Measurements from ENCODE around the gene HHATL.

The HHATL gene

DNA sequence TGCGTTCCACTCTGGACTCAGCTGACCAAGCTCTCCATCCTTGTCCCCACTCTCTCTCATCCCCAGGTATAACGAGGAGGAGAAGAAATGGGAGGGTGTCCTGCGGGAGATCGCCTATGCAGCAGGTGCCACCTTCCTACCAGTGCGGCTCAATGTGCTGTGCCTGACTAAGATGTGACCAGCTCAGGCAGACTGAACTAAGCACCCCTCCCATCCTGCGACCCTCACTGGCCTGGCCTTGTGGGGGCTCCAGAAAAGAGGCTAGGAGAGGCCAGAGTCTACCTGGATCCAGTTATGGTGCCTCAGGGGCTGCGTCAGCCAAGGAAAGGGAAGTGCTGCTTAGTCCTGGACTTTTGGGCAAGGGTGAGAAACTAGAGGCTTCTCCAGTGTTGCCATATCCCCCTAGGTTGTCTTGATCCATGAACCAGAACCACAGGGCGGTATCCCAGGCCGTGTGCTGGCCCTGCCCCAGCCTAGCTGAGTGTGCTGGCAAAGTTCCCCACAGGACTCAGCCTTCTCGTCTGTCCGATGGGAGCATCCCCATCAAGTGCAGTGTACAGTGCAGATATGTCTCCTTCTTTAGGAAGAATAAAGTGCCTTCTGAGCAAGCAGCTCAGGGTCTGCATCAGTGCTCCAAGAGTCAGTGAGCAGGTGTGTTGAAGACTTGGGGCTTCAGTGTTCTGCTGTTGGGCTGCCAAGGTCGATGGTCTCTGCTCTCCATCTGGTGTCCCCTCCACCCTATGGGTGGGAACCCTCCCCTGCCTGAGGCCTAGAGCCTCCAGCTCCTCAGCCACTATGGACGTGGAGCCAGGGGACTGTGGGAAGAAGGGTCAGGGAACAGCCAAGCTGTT, 10.6 kb downstream of the HHATL start:
- no peaks in the 10 kb centered on the region for H3K27me3 ChIP-seq (ENCODE audit: control insufficient read depth, insufficient read depth, low read length)
- H3K9me3 ChIP-seq (ENCODE audit: control insufficient read depth, low read depth, low read length), result no peaks in the 10 kb centered on the region
- no peaks in the 10 kb centered on the region for H3K36me3 ChIP-seq (ENCODE audit: control insufficient read depth, low read depth, low read length)
- peaks cover 5% of the 10 kb centered on the region for H3K4me1 ChIP-seq (ENCODE audit: control insufficient read depth, low read depth, low read length)
- H3K27ac ChIP-seq (ENCODE audit: low read length), result no peak overlapping the region
- no peak overlapping the region for H3K9ac ChIP-seq (ENCODE audit: low read length)
- H3K4me3 ChIP-seq (ENCODE audit: low read length), result no peak overlapping the region

DNA sequence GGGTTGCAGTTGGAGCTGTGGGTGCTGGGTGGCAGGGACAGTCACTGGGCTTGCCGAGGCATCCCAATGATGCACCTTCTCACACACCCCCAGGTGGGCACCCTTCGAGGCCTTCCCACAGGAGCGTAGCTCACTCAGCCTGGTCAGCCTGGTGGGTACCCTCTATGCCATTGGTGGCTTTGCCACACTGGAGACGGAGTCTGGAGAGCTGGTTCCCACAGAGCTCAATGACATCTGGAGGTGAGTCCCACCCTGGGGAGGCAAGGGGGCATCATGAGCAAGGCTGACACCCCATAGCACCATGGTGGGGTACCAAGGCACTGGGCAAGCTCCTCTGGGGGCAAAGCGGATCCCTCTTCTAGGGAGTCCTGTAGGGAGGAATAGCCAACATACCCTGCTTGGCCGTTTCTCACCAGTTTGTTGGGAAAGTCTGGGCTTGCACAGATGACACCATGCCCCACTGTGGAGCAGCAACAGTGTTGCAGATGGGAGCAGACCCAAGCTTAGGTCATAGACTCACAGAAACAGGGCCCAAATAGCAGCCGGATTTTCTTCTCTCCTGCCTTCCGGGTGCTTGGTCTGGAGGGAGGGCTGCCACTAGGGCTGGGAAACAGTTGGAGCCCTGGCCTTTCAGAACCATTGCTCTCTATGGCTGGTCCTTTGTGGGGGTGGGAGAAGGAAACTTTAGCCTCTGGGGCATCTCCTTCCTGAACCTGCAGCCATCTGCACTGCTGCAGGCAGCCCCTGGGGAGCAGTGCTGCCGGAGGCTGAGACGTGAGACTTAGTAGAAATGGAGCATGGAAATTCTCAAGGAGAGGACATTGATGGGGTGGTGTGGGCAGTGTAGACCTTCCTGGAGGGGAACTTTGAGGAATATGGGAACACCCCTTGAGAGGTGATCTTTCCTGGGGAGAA, 11.6 kb downstream of the HHATL start:
- H3K27ac ChIP-seq (ENCODE audit: low read length), result no peak overlapping the region
- H3K4me3 ChIP-seq (ENCODE audit: low read length), result no peak overlapping the region
- no peaks in the 10 kb centered on the region for H3K27me3 ChIP-seq (ENCODE audit: control insufficient read depth, insufficient read depth, low read length)
- no peaks in the 10 kb centered on the region for H3K36me3 ChIP-seq (ENCODE audit: control insufficient read depth, low read depth, low read length)
- H3K9me3 ChIP-seq (ENCODE audit: control insufficient read depth, low read depth, low read length), result no peaks in the 10 kb centered on the region
- H3K4me1 ChIP-seq (ENCODE audit: control insufficient read depth, low read depth, low read length), result peaks cover 5% of the 10 kb centered on the region
- H3K9ac ChIP-seq (ENCODE audit: low read length), result no peak overlapping the region

DNA sequence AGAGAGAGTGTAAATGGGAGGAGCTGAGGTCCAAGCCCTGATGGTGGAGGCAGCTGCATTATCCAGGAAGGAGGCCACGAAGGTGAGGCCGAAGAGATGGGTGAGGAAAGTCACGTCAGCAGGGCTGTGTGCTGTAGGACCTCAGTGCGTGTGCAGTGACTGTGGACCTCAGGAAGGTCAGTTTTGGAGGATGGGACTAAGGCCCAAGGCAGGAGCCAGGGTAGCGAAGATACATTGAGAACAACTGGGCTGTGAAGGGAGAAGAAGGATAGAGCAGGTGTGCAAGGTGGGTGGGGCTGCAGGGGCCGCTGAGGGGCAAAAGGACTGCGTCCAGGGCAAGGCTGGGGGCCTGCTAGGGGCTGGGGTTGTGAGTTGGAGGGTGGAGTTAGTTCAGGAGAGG, 12.4 kb downstream of the HHATL start:
- peaks cover 5% of the 10 kb centered on the region for H3K4me1 ChIP-seq (ENCODE audit: control insufficient read depth, low read depth, low read length)
- no peaks in the 10 kb centered on the region for H3K9me3 ChIP-seq (ENCODE audit: control insufficient read depth, low read depth, low read length)
- no peaks in the 10 kb centered on the region for H3K36me3 ChIP-seq (ENCODE audit: control insufficient read depth, low read depth, low read length)
- no peak overlapping the region for H3K9ac ChIP-seq (ENCODE audit: low read length)
- H3K27me3 ChIP-seq (ENCODE audit: control insufficient read depth, insufficient read depth, low read length), result no peaks in the 10 kb centered on the region
- H3K4me3 ChIP-seq (ENCODE audit: low read length), result no peak overlapping the region
- no peak overlapping the region for H3K27ac ChIP-seq (ENCODE audit: low read length)

DNA sequence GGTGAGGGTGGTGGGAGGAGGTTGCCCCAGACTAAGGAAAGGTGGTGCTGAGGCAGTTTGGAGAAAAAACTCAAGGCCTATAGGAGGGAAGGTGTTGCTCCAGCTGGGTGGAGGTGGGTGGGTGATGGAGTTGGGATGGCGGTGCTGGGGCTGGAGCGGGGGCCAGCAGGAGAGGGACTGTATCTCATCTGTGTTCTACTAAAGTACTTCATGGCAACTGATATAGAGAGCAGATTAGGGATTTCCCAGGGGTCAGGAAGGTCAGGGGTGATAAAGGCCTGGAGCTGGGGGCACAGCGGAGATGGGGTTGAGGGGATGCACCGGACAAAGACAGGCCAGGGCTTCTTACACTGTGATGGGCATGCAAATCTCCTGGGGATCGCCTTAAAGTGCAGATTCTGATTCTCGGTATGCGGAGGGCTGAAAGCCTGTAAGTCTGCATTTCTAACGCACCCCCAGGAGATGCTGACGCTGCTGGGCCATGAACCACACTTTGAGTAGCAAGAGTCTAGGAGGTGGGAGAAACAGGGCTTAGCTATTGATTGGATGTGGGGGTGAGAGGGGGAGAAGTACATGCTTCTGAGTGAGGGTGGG, 13.1 kb downstream of the HHATL start:
- Histone ChIP-seq H3K27me3 (ENCODE audit: control insufficient read depth, insufficient read depth, low read length) (no peaks in the 10 kb centered on the region), H3K4me3 (ENCODE audit: low read length) (no peak overlapping the region), H3K9ac (ENCODE audit: low read length) (no peak overlapping the region), H3K4me1 (ENCODE audit: control insufficient read depth, low read depth, low read length) (peaks cover 5% of the 10 kb centered on the region), H3K27ac (ENCODE audit: low read length) (no peak overlapping the region), H3K9me3 (ENCODE audit: control insufficient read depth, low read depth, low read length) (no peaks in the 10 kb centered on the region), H3K36me3 (ENCODE audit: control insufficient read depth, low read depth, low read length) (no peaks in the 10 kb centered on the region)

DNA sequence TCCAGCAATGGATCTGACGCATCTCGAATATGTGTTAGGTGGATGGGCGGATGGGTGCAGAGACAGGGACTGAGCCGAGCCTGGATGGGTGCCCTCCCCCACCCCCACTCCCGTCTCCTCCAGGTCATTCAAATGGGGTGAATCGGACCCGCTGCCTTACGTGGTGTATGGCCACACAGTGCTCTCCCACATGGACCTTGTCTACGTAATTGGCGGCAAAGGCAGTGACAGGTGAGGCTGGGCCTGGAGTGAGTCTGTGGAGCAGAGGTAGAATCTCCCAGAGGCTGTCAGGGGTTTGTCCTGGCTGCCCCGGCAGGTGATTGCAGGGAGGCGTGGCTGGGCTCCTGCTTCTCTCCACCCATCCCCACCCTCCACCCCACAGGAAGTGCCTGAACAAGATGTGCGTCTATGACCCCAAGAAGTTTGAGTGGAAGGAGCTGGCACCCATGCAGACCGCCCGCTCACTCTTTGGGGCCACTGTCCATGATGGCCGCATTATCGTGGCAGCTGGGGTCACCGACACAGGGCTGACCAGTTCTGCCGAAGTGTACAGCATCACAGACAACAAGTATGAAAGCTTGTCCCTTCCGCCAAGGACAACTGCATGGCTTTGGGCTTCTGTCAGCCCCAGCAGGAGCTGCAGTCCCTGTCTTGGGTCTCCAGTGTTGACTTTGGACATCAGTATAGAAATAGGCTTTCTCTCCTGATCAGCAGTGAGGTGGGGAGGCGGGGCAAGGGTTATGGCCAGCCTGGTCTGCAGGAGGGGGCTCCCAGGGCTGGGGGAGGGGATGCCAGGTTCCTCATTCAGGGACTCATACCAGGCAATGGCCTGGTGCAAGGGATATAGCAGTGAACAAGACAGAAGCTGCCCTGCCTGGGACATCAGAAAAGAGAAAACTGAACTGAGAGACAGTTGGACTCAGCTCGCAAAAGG, 13.8 kb downstream of the HHATL start:
- Histone ChIP-seq H3K4me1 (ENCODE audit: control insufficient read depth, low read depth, low read length) (peaks cover 5% of the 10 kb centered on the region), H3K27ac (ENCODE audit: low read length) (no peak overlapping the region), H3K9me3 (ENCODE audit: control insufficient read depth, low read depth, low read length) (no peaks in the 10 kb centered on the region), H3K27me3 (ENCODE audit: control insufficient read depth, insufficient read depth, low read length) (no peaks in the 10 kb centered on the region), H3K36me3 (ENCODE audit: control insufficient read depth, low read depth, low read length) (no peaks in the 10 kb centered on the region), H3K9ac (ENCODE audit: low read length) (no peak overlapping the region), H3K4me3 (ENCODE audit: low read length) (no peak overlapping the region)

DNA sequence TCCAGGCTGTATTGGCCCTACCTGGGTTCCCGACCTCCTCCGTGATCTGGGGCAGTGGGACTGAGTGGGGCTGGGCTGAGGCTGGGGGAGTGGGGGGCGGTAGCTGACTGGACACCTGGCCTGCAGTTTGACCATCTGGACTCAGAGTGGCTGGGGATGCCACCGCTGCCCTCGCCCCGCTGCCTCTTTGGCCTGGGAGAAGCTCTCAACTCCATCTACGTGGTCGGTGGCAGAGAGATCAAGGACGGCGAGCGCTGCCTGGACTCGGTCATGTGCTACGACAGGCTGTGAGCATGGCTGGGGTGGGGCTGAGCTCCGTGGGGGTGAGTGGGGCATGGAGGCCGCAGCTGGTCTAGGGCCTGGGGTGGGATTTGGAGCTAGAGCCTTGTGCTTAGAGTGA, 14.6 kb downstream of the HHATL start:
- Histone ChIP-seq H3K9ac (ENCODE audit: low read length) (no peak overlapping the region), H3K4me3 (ENCODE audit: low read length) (no peak overlapping the region), H3K9me3 (ENCODE audit: control insufficient read depth, low read depth, low read length) (no peaks in the 10 kb centered on the region), H3K27me3 (ENCODE audit: control insufficient read depth, insufficient read depth, low read length) (no peaks in the 10 kb centered on the region), H3K36me3 (ENCODE audit: control insufficient read depth, low read depth, low read length) (no peaks in the 10 kb centered on the region), H3K27ac (ENCODE audit: low read length) (no peak overlapping the region), H3K4me1 (ENCODE audit: control insufficient read depth, low read depth, low read length) (peaks cover 5% of the 10 kb centered on the region)

DNA sequence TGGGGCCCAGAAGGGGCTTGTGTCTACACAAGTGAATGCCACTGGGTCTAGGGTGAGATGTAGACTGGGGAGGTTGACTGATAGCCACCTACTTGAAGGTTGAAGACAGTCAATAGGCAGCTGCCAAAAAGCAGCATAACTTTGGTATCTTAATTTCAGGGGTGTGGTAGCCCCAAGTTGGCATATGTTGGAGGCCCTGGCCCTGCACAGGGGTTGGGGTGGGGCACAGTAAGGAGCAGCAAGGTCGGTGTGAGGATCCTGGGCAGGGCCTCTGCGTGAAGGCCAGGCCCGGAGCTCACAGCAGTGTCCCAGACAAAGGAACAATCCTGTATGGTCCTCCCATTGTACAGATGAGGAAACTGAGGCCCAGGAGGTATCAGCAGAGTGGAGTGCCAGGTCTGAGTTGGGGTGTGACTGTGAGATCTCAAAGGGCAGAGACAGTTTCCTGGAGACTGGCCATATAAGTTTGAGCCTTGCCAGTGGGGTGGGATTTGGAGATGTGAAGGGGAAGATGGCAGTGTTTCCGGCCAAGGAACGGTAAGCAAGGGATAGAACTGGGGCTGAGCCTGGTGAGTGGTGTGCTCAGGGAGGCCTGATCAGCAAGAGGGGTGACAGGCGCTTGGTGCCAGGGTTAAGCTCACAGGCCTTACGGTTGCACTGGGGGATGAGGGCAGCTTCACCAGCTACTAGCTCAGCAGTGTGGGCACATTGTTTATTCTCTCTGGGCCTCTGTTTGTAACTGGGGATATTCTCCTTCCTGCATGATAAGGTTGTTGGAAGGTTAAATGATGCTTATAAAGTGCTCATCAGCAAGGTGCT, 15.6 kb downstream of the HHATL start:
- peaks cover 5% of the 10 kb centered on the region for H3K4me1 ChIP-seq (ENCODE audit: control insufficient read depth, low read depth, low read length)
- no peaks in the 10 kb centered on the region for H3K36me3 ChIP-seq (ENCODE audit: control insufficient read depth, low read depth, low read length)
- no peak overlapping the region for H3K27ac ChIP-seq (ENCODE audit: low read length)
- H3K9me3 ChIP-seq (ENCODE audit: control insufficient read depth, low read depth, low read length), result no peaks in the 10 kb centered on the region
- H3K9ac ChIP-seq (ENCODE audit: low read length), result no peak overlapping the region
- no peak overlapping the region for H3K4me3 ChIP-seq (ENCODE audit: low read length)
- no peaks in the 10 kb centered on the region for H3K27me3 ChIP-seq (ENCODE audit: control insufficient read depth, insufficient read depth, low read length)

DNA sequence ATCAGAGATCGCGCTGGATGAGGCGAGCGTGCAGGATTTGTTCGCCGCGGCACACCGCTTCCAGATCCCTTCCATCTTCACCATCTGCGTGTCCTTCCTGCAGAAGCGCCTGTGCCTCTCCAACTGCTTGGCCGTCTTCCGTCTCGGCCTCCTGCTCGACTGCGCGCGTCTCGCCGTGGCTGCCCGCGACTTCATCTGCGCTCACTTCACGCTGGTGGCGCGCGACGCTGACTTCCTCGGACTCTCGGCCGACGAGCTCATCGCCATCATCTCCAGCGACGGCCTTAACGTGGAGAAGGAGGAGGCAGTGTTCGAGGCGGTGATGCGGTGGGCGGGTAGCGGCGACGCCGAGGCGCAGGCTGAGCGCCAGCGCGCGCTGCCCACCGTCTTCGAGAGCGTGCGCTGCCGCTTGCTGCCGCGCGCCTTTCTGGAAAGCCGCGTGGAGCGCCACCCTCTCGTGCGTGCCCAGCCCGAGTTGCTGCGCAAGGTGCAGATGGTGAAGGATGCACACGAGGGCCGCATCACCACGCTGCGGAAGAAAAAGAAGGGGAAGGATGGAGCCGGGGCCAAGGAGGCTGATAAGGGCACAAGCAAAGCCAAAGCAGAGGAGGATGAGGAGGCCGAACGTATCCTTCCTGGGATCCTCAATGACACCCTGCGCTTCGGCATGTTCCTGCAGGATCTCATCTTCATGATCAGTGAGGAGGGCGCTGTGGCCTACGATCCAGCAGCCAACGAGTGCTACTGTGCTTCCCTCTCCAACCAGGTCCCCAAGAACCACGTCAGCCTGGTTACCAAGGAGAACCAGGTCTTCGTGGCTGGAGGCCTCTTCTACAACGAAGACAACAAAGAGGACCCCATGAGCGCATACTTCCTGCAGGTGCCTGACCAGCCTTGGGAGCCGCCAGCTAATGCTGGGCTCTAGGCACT, 16.4 kb downstream of the HHATL start:
- no peaks in the 10 kb centered on the region for H3K36me3 ChIP-seq (ENCODE audit: control insufficient read depth, low read depth, low read length)
- no peak overlapping the region for H3K27ac ChIP-seq (ENCODE audit: low read length)
- no peak overlapping the region for H3K4me3 ChIP-seq (ENCODE audit: low read length)

DNA sequence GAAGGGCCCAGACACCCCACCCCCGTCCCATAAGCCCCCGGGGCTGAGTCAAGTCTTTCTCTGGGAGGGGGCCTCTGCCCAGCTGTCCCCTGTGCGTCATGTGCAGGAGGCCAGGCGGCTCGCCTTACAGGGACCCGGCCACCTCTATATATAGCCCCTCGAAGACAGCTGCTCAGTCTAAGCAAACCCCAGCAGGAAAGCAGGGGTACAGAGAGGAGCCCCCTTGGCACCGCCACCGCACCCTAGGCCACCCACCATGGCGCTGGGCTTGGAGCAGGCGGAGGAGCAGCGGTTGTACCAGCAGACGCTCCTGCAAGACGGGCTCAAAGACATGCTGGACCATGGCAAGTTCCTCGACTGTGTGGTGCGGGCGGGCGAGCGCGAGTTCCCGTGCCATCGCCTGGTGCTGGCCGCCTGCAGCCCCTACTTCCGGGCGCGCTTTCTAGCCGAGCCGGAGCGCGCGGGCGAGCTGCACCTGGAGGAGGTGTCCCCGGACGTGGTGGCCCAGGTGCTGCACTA, 17.2 kb downstream of the HHATL start, which contains the start of gene KLHL40:
KLHL40 (plus strand) TSS at position 175 of the 519 bp plus-strand sequence; CDS start at position 257, 82 bp downstream.
- Histone ChIP-seq H3K9me3 (ENCODE audit: control insufficient read depth, low read depth, low read length) (no peaks in the 10 kb centered on the region), H3K9ac (ENCODE audit: low read length) (no peak within 1 kb of the TSS), H3K27ac (ENCODE audit: low read length) (no peak within 1 kb of the TSS), H3K36me3 (ENCODE audit: control insufficient read depth, low read depth, low read length) (no peaks in the 10 kb centered on the region), H3K4me3 (ENCODE audit: low read length) (no peak within 1 kb of the TSS), H3K4me1 (ENCODE audit: control insufficient read depth, low read depth, low read length) (peaks cover 5% of the 10 kb centered on the region), H3K27me3 (ENCODE audit: control insufficient read depth, insufficient read depth, low read length) (no peaks in the 10 kb centered on the region)

More for the DNA sequence above, 16.4 kb downstream of the HHATL start:
- Histone ChIP-seq H3K9me3 (ENCODE audit: control insufficient read depth, low read depth, low read length) (no peaks in the 10 kb centered on the region), H3K27me3 (ENCODE audit: control insufficient read depth, insufficient read depth, low read length) (no peaks in the 10 kb centered on the region), H3K4me1 (ENCODE audit: control insufficient read depth, low read depth, low read length) (peaks cover 5% of the 10 kb centered on the region), H3K9ac (ENCODE audit: low read length) (no peak overlapping the region)
